Peyer's patch (tissue), 4 donors: ENCODE results near the gene TLN1. TPM values are rescaled to one million over a fixed set of nuclear protein-coding genes. Genes with fewer than 3 reads are reported as not detected.
A peak's percentile ranks its signal among the peaks of the same experiment; 100 is the strongest.

Source experiments
- DNase-seq, 3 donors: peaks; one replicate each; pipeline ENCODE4 v3.0.0-alpha.2; 2017 to 2019
- H3K27ac ChIP-seq, 4 donors: fragments of 200-600 bp; sonication (generic); one replicate each; pipeline ENCODE4 v1.5.1; 2016 to 2019
- H3K27me3 ChIP-seq, 2 donors: fragments of 200-600 bp; sonication (generic); one replicate each; pipeline ENCODE4 v1.5.1; 2019
- H3K36me3 ChIP-seq, 3 donors: fragments of 200-600 bp; sonication (generic); one replicate each; pipeline ENCODE4 v1.5.1; 2016 to 2019
- H3K4me1 ChIP-seq, 4 donors: fragments of 200-600 bp; sonication (generic); one replicate each; pipeline ENCODE4 v1.5.1; 2016 to 2019
- H3K4me3 ChIP-seq, 4 donors: fragments of 200-600 bp; sonication (generic); 1 replicate in 3 of 4; 2 replicates in 1 of 4; pipeline ENCODE4 v1.5.1; 2016 to 2019; ENCODE audit warnings: mild to moderate bottlenecking in 1 of 4
- H3K9me3 ChIP-seq, 4 donors: fragments of 200-600 bp; sonication (generic); one replicate each; pipeline ENCODE4 v1.5.1; 2016 to 2019; ENCODE audit warnings: mild to moderate bottlenecking in 1 of 4
- CTCF ChIP-seq, 6 experiments: fragments of 450-650 bp in 4 of 6; fragments of 200-600 bp in 2 of 6; sonication (generic) in 1 of 6; IDR thresholded peaks; one replicate each; pipeline ENCODE4 v1.5.1; 2017 to 2019; ENCODE audit warnings: antibody characterized with exemption in 6 of 6, mild to moderate bottlenecking in 3 of 6, moderate library complexity in 1 of 6
- POLR2A ChIP-seq, 2 donors: fragments of 450-650 bp; IDR thresholded peaks; one replicate each; pipeline ENCODE4 v1.5.1; 2017; ENCODE audit warnings: antibody characterized with exemption in 2 of 2, mild to moderate bottlenecking in 2 of 2, moderate library complexity in 2 of 2
- total RNA-seq, 4 donors: library from RNA; depleted of rRNA; stranded (reverse); fragments of >200 nt; gene quantifications; one replicate each; pipeline ENCODE4 v1.1.0, GENCODE V29; 2016

The TLN1 gene
- total RNA-seq, 4 donors from 2014 or later: 129 to 262 (median 188) TPM

GRCh38 chr9:35758475-35759050, 26.6 kb upstream of the TLN1 start:
- Histone ChIP-seq H3K27ac (peak overlapping the region in 2 of 4 donors; percentile 51 to 96), H3K9me3 (no peaks in the 10 kb centered on the region), H3K36me3 (peaks cover 0 to 15% (median 0%) of the 10 kb centered on the region in 3 donors), H3K4me1 (peaks cover 0 to 16% (median 9%) of the 10 kb centered on the region in 4 donors), H3K4me3 (no peak overlapping the region), H3K27me3 (no peaks in the 10 kb centered on the region)
- DNase-seq: no peak
- no peak for TF ChIP-seq POLR2A (IDR thresholded peaks at IDR 0.05)
- no peak for TF ChIP-seq CTCF (IDR thresholded peaks at IDR 0.05)

- Histone ChIP-seq H3K27ac (peak overlapping the region; percentile 86 to 96 (median 94)), H3K4me1 (peaks cover 0 to 16% (median 9%) of the 10 kb centered on the region in 4 donors), H3K4me3 (peak overlapping the region in 2 of 4 donors; percentile 78 to 85), H3K9me3 (no peaks in the 10 kb centered on the region), H3K36me3 (peaks cover 0 to 22% (median 0%) of the 10 kb centered on the region in 3 donors), H3K27me3 (no peaks in the 10 kb centered on the region)
- no peak for DNase-seq
- no peak for TF ChIP-seq CTCF (IDR thresholded peaks at IDR 0.05)
- no peak for TF ChIP-seq POLR2A (IDR thresholded peaks at IDR 0.05)
These were observed 25.9 kb upstream of the TLN1 start for GRCh38 chr9:35757892-35758275.

DNA sequence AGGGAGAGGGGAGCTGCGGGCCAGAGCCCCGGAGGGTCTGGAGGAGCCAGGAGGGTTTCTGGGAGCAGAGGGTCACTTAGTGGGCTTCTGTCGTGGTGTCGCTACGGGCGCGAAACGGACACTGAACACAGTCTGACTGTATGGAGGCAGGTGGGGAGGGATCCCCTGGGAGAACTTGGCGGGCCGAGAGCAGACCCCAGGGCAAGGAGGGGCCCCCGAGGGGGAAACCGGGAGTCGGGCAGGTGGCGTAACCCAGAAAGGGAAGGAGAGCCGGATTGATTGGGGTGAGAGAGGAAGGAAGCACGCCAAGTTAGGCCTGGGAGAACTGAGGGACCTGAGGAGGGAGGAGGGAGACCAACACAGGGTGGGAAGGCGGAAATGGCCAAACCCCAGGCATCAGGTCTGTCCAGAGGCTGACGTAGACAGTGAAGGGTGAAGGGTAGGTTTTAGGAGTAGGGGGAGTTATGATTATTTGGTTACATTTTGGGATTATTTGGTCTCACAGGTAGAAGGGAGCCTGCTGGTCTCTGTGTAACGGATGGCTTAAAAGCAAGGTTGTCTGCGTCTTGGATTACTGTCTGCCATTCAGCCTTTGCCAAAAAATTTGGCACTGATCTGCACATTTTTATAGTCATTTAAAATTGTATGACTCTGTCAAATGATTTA, 25.4 kb upstream of the TLN1 start:
- DNase-seq: peak in 2 of 3 donors; percentile 45 to 66
- Histone ChIP-seq H3K4me3 (peak overlapping the region; percentile 69 to 85 (median 79)), H3K4me1 (peaks cover 0 to 16% (median 9%) of the 10 kb centered on the region in 4 donors)

GRCh38 chr9:35756275-35757225, 24.6 kb upstream of the TLN1 start:
- Histone ChIP-seq H3K36me3 (peaks cover 0 to 35% (median 0%) of the 10 kb centered on the region in 3 donors), H3K9me3 (no peaks in the 10 kb centered on the region), H3K27ac (peak overlapping the region; percentile 86 to 96 (median 94)), H3K4me1 (peaks cover 0 to 16% (median 9%) of the 10 kb centered on the region in 4 donors), H3K27me3 (no peaks in the 10 kb centered on the region), H3K4me3 (peak overlapping the region; percentile 69 to 85 (median 79))
- TF ChIP-seq POLR2A (IDR thresholded peaks at IDR 0.05) (peak in 1 of 2 donors; percentile 15), CTCF (IDR thresholded peaks at IDR 0.05) (peak; percentile 61 to 83 (median 74))
- peak; percentile 83 to 90 (median 85) for DNase-seq

More for the DNA sequence above, 25.4 kb upstream of the TLN1 start:
- Histone ChIP-seq H3K9me3 (no peaks in the 10 kb centered on the region), H3K27ac (peak overlapping the region; percentile 86 to 96 (median 94)), H3K27me3 (no peaks in the 10 kb centered on the region), H3K36me3 (peaks cover 0 to 27% (median 0%) of the 10 kb centered on the region in 3 donors)
- TF ChIP-seq POLR2A (IDR thresholded peaks at IDR 0.05) (no peak), CTCF (IDR thresholded peaks at IDR 0.05) (no peak)

DNA sequence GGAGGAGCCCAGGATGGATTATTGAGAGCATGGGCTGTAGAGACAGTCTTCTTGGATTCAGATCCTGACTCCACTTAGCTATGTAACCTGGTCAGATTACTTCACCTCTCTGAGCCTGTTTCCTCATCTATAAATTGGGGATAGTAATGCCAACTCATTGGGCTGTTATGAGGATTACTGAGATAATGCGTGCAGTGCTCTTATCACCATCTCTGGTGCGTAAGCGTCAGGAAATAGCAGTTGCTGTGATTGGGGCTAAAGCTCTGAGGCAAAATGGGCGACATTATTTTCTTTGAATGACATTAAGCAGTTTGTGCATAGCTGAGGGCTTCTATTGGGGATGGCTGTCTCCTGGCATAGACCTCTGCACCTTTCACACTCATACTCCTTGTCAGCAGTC, 23.1 kb upstream of the TLN1 start:
- Histone ChIP-seq H3K27ac (no peak overlapping the region), H3K9me3 (no peaks in the 10 kb centered on the region), H3K4me3 (no peak overlapping the region), H3K4me1 (peaks cover 0 to 23% (median 9%) of the 10 kb centered on the region in 4 donors), H3K36me3 (peaks cover 0 to 47% (median 0%) of the 10 kb centered on the region in 3 donors), H3K27me3 (no peaks in the 10 kb centered on the region)
- TF ChIP-seq CTCF (IDR thresholded peaks at IDR 0.05): no peak
- TF ChIP-seq POLR2A (IDR thresholded peaks at IDR 0.05): no peak
- no peak for DNase-seq
